Gastrocnemius medialis (tissue), 4 donors: Measurements from ENCODE around the gene TNIP3.

Experiments
- POLR2A ChIP-seq, 2 donors: fragments of 450-650 bp; IDR thresholded peaks; one replicate each; pipeline ENCODE4 v1.6.1; 2017; ENCODE audit warnings: antibody characterized with exemption in 2 of 2, mild to moderate bottlenecking in 2 of 2, moderate library complexity in 2 of 2
- TF ChIP-seq, protein P1 (sequence below), 5 experiments: fragments of 450-650 bp in 3 of 5; fragments of 200-600 bp in 2 of 5; sonication (generic) in 2 of 5; IDR thresholded peaks in 4 of 5; conservative IDR thresholded peaks in 1 of 5; 1 replicate in 4 of 5; 2 replicates in 1 of 5; pipeline ENCODE4 v1.5.1; 2016 to 2019; ENCODE audit warnings: antibody characterized with exemption in 5 of 5, mild to moderate bottlenecking in 3 of 5, moderate library complexity in 3 of 5

DNA sequence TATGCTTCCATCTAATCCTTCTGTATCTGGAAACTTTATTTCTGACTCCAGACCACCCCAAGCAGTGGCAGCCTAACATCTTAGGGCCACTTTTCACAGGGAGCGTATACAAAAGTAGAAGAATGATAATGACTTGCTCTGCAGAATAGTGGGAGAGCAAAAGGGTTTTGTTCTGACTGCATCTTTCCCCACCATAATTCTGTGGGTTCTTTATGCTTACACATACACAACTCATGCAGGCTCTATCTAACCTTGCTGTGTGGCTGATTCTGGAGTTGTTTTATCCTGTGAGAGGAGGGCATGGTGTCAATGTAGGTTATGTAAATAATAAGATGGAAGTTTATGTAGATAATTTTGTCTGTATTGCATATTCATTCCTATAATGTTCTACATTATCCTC is 49.4 kb downstream of the TNIP3 start:
- TF ChIP-seq, protein P1, sequence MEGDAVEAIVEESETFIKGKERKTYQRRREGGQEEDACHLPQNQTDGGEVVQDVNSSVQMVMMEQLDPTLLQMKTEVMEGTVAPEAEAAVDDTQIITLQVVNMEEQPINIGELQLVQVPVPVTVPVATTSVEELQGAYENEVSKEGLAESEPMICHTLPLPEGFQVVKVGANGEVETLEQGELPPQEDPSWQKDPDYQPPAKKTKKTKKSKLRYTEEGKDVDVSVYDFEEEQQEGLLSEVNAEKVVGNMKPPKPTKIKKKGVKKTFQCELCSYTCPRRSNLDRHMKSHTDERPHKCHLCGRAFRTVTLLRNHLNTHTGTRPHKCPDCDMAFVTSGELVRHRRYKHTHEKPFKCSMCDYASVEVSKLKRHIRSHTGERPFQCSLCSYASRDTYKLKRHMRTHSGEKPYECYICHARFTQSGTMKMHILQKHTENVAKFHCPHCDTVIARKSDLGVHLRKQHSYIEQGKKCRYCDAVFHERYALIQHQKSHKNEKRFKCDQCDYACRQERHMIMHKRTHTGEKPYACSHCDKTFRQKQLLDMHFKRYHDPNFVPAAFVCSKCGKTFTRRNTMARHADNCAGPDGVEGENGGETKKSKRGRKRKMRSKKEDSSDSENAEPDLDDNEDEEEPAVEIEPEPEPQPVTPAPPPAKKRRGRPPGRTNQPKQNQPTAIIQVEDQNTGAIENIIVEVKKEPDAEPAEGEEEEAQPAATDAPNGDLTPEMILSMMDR (IDR thresholded peaks at IDR 0.05 in 4 of 5, conservative IDR thresholded peaks at IDR 0.05 in 1 of 5), result no peak
- no peak for TF ChIP-seq POLR2A (IDR thresholded peaks at IDR 0.05)
